Measurements from ENCODE around the gene UBE2S.

Gene UBE2S

GRCh38 chr19:55382522-55383054, 25.0 kb downstream of the UBE2S start:
- TF ChIP-seq CTCF (IDR thresholded peaks at IDR 0.05), result no peak
- Histone ChIP-seq H3K9me3 (no peaks in the 10 kb centered on the region), H3K4me1 (ENCODE audit: control insufficient read depth in 1 of 2, insufficient read depth in 1 of 2, low read depth in 1 of 2, low read length in 1 of 2) (peaks cover 33 to 35% of the 10 kb centered on the region in 2 experiments), H3K27ac (no peak overlapping the region), H3K36me3 (peaks cover 5% of the 10 kb centered on the region), H3K4me3 (ENCODE audit: low read depth in 1 of 2, low read length in 1 of 2) (no peak overlapping the region), H3K27me3 (peaks cover 42% of the 10 kb centered on the region)

GRCh38 chr19:55382013-55382412, 25.6 kb downstream of the UBE2S start:
- Histone ChIP-seq H3K9me3 (no peaks in the 10 kb centered on the region), H3K4me1 (ENCODE audit: control insufficient read depth in 1 of 2, insufficient read depth in 1 of 2, low read depth in 1 of 2, low read length in 1 of 2) (peaks cover 27 to 29% of the 10 kb centered on the region in 2 experiments), H3K27ac (no peak overlapping the region), H3K27me3 (peaks cover 47% of the 10 kb centered on the region), H3K4me3 (ENCODE audit: low read depth in 1 of 2, low read length in 1 of 2) (no peak overlapping the region), H3K36me3 (no peaks in the 10 kb centered on the region)
- TF ChIP-seq CTCF (IDR thresholded peaks at IDR 0.05), result no peak

- Histone ChIP-seq H3K27ac (no peak overlapping the region), H3K4me1 (ENCODE audit: control insufficient read depth in 1 of 2, insufficient read depth in 1 of 2, low read depth in 1 of 2, low read length in 1 of 2) (peaks cover 8 to 10% of the 10 kb centered on the region in 2 experiments), H3K4me3 (ENCODE audit: low read depth in 1 of 2, low read length in 1 of 2) (no peak overlapping the region), H3K36me3 (no peaks in the 10 kb centered on the region), H3K27me3 (peaks cover 76% of the 10 kb centered on the region), H3K9me3 (no peaks in the 10 kb centered on the region)
- TF ChIP-seq CTCF (IDR thresholded peaks at IDR 0.05), result no peak
Observed at GRCh38 chr19:55379174-55379573, 28.4 kb downstream of the UBE2S start.

GRCh38 chr19:55377356-55378131, 30.0 kb downstream of the UBE2S start:
- H3K9me3 ChIP-seq, result no peaks in the 10 kb centered on the region
- no peak overlapping the region for H3K4me3 ChIP-seq (ENCODE audit: low read depth in 1 of 2, low read length in 1 of 2)
- H3K27me3 ChIP-seq, result peaks cover 83% of the 10 kb centered on the region
- H3K36me3 ChIP-seq, result no peaks in the 10 kb centered on the region
- TF ChIP-seq CTCF (IDR thresholded peaks at IDR 0.05), result no peak
- H3K27ac ChIP-seq, result no peak overlapping the region
- H3K4me1 ChIP-seq (ENCODE audit: control insufficient read depth in 1 of 2, insufficient read depth in 1 of 2, low read depth in 1 of 2, low read length in 1 of 2), result no peaks in the 10 kb centered on the region

- no peaks in the 10 kb centered on the region for H3K4me1 ChIP-seq (ENCODE audit: control insufficient read depth in 1 of 2, insufficient read depth in 1 of 2, low read depth in 1 of 2, low read length in 1 of 2)
- TF ChIP-seq CTCF (IDR thresholded peaks at IDR 0.05), result no peak
- no peak within 1 kb of the TSS for H3K4me3 ChIP-seq (ENCODE audit: low read depth in 1 of 2, low read length in 1 of 2)
- no peak within 1 kb of the TSS for H3K27ac ChIP-seq
- H3K36me3 ChIP-seq, result no peaks in the 10 kb centered on the region
- peaks cover 83% of the 10 kb centered on the region for H3K27me3 ChIP-seq
- no peaks in the 10 kb centered on the region for H3K9me3 ChIP-seq
Observed at GRCh38 chr19:55376241-55376933, 31.2 kb downstream of the UBE2S start, which contains the start of gene TMEM190. TSS of gene TMEM190 (plus strand) at chr19:55376826. CDS start at chr19:55376854, 28 bp downstream.

All from neutrophil (primary cell).